Gastroesophageal sphincter (tissue), 4 donors: Measurements from ENCODE around the gene OXCT1. TPM values are rescaled to one million over a fixed set of nuclear protein-coding genes. Genes with fewer than 3 reads are reported as not detected.

Experiments used
- ATAC-seq: fragments of 150-250 bp; one replicate; pipeline ENCODE4 v1.9.1; 2016; ENCODE audit warnings: mild to moderate bottlenecking, moderate library complexity
- H3K27ac ChIP-seq, 4 donors: fragments of 200-600 bp; sonication (generic) in 3 of 4; 1 replicate in 3 of 4; 2 replicates in 1 of 4; pipeline ENCODE4 v1.5.1; 2016 to 2019
- H3K27me3 ChIP-seq: fragments of 200-600 bp; sonication (generic); one replicate; pipeline ENCODE4 v1.5.1; 2019
- H3K36me3 ChIP-seq, 2 donors: fragments of 200-600 bp; sonication (generic); one replicate each; pipeline ENCODE4 v1.5.1; 2019; ENCODE audit warnings: control low read depth in 1 of 2
- H3K4me1 ChIP-seq, 3 donors: fragments of 200-600 bp; sonication (generic); 1 replicate in 2 of 3; 2 replicates in 1 of 3; pipeline ENCODE4 v1.5.1; 2016 to 2019; ENCODE audit warnings: control low read depth in 2 of 3
- H3K4me3 ChIP-seq, 2 donors: fragments of 200-600 bp; sonication (generic); one replicate each; pipeline ENCODE4 v1.5.1; 2019; ENCODE audit warnings: mild to moderate bottlenecking in 1 of 2, moderate library complexity in 1 of 2
- H3K9me3 ChIP-seq, 3 donors: fragments of 200-600 bp; sonication (generic); one replicate each; pipeline ENCODE4 v1.5.1; 2017 to 2019; ENCODE audit warnings: control low read depth in 2 of 3
- EP300 ChIP-seq: sonication (generic); formaldehyde crosslinking; IDR thresholded peaks from one replicate; pipeline ENCODE4 v1.6.1; 2017; ENCODE audit warnings: antibody characterized with exemption, mild to moderate bottlenecking
- POLR2A ChIP-seq, 2 donors: fragments of 450-650 bp; IDR thresholded peaks; one replicate each; pipeline ENCODE4 v1.6.1; 2017; ENCODE audit warnings: antibody characterized with exemption in 2 of 2, mild to moderate bottlenecking in 2 of 2, moderate library complexity in 1 of 2
- POLR2AphosphoS5 ChIP-seq: sonication (generic); formaldehyde crosslinking; IDR thresholded peaks from one replicate; pipeline ENCODE4 v1.6.1; 2017; ENCODE audit warnings: antibody characterized with exemption
- WGBS, 2 donors: methylation state at CpG; one replicate each; pipeline ENCODE4 v1.1.5; 2018; ENCODE audit warnings: low coverage in 1 of 2; 5-methylcytosine and 5-hydroxymethylcytosine counted together
- total RNA-seq, 4 donors: library from RNA; depleted of rRNA; stranded (reverse); fragments of >200 nt; gene quantifications; one replicate each; pipeline ENCODE4 v1.1.0, GENCODE V29; 2016
- TF ChIP-seq, protein P1 (sequence below), 4 experiments: fragments of 200-600 bp in 2 of 4; fragments of 450-650 bp in 2 of 4; sonication (generic) in 1 of 4; IDR thresholded peaks; one replicate each; pipeline ENCODE4 v1.5.1; 2017 to 2019; ENCODE audit warnings: antibody characterized with exemption in 4 of 4, mild to moderate bottlenecking in 2 of 4, moderate library complexity in 2 of 4

Gene OXCT1
- total RNA-seq, 4 donors from 2014 or later, result 38.5 to 63.5 (median 42.1) TPM

DNA sequence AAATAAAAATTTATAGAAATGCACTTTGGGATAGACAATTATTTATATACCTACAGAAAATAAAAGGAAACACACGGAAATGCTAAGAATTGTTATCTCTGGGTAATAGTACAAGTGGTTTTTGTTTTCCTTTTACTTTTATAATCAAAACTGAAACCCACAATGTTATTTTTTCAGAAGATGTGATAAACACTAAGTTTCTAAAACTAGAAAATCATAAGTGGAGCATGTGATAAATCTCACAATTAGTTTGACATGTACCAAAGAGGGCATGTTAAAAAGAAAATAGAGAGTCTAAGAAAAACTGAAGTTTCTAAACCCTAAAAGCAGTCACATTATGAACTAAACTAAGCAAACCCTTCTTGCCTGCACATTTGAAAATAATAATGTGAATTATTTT is 61.1 kb downstream of the OXCT1 start:
- Histone ChIP-seq H3K4me1 (peaks cover 0 to 15% (median 0%) of the 10 kb centered on the region in 3 donors), H3K4me3 (no peak overlapping the region), H3K27me3 (no peaks in the 10 kb centered on the region), H3K27ac (no peak overlapping the region), H3K36me3 (peaks cover 0 to 29% of the 10 kb centered on the region in 2 donors), H3K9me3 (no peaks in the 10 kb centered on the region)
- ATAC-seq, result no peak
- TF ChIP-seq POLR2A (IDR thresholded peaks at IDR 0.05) (no peak), POLR2AphosphoS5 (no peak), EP300 (no peak)
- TF ChIP-seq, protein P1, sequence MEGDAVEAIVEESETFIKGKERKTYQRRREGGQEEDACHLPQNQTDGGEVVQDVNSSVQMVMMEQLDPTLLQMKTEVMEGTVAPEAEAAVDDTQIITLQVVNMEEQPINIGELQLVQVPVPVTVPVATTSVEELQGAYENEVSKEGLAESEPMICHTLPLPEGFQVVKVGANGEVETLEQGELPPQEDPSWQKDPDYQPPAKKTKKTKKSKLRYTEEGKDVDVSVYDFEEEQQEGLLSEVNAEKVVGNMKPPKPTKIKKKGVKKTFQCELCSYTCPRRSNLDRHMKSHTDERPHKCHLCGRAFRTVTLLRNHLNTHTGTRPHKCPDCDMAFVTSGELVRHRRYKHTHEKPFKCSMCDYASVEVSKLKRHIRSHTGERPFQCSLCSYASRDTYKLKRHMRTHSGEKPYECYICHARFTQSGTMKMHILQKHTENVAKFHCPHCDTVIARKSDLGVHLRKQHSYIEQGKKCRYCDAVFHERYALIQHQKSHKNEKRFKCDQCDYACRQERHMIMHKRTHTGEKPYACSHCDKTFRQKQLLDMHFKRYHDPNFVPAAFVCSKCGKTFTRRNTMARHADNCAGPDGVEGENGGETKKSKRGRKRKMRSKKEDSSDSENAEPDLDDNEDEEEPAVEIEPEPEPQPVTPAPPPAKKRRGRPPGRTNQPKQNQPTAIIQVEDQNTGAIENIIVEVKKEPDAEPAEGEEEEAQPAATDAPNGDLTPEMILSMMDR (IDR thresholded peaks at IDR 0.05), result no peak
- 63 to 68% methylated on average over 1 of the region's 1 CpG for WGBS, 2 donors

DNA sequence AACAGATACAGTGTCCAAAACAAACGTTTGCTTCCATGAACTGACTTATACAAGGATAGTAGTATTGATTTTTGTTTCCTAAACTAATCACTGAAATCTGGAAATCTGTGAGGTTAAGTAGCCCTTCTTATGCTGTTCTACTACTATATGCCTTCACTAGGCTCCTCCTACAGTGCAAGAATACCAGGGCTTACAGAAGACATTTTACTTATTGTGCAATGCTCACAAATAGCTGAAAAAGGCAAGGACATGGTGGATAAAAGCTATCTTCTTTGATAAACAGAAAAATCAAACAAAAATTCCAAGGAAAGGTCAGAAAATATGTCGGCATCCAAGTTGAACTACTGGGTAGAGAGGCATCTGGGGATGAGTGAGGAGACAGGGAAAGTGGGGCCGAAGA is 61.9 kb downstream of the OXCT1 start:
- 88 to 95% methylated on average over 3 of the region's 3 CpGs for WGBS, 2 donors
- Histone ChIP-seq H3K4me1 (peaks cover 0 to 15% (median 0%) of the 10 kb centered on the region in 3 donors), H3K36me3 (peaks cover 0 to 36% of the 10 kb centered on the region in 2 donors), H3K27ac (no peak overlapping the region), H3K27me3 (no peaks in the 10 kb centered on the region), H3K9me3 (no peaks in the 10 kb centered on the region), H3K4me3 (no peak overlapping the region)
- TF ChIP-seq, protein P1 (IDR thresholded peaks at IDR 0.05), result no peak
- TF ChIP-seq POLR2A (IDR thresholded peaks at IDR 0.05) (no peak), EP300 (no peak), POLR2AphosphoS5 (no peak)
- no peak for ATAC-seq

DNA sequence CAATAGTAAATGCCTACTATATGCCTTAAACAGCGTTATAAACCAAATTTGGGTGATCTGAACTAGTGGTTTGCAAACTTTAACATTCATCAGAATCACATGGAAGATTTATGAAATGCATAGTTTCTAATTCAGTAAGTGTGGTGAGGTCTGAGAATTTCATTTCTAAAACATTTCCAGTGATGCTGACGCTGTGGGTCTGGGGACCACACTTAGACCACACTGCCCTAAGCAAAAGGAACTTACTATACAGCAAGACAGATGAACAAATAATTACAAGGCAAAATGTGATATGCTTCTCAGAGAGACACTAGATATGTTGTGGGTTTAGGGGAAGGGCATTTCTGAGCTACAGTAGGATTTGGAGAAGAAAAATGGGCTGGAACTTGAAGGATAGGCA is 72.6 kb downstream of the OXCT1 start:
- Histone ChIP-seq H3K27me3 (no peaks in the 10 kb centered on the region), H3K4me1 (peaks cover 6 to 17% (median 7%) of the 10 kb centered on the region in 3 donors), H3K4me3 (no peak overlapping the region), H3K27ac (no peak overlapping the region), H3K9me3 (no peaks in the 10 kb centered on the region), H3K36me3 (peaks cover 0 to 27% of the 10 kb centered on the region in 2 donors)
- 100% methylated on average over 1 to 2 of the region's 2 CpGs for WGBS, 2 donors
- ATAC-seq, result no peak
- TF ChIP-seq POLR2AphosphoS5 (no peak), EP300 (no peak), POLR2A (IDR thresholded peaks at IDR 0.05) (no peak)
- TF ChIP-seq, protein P1 (IDR thresholded peaks at IDR 0.05), result no peak

DNA sequence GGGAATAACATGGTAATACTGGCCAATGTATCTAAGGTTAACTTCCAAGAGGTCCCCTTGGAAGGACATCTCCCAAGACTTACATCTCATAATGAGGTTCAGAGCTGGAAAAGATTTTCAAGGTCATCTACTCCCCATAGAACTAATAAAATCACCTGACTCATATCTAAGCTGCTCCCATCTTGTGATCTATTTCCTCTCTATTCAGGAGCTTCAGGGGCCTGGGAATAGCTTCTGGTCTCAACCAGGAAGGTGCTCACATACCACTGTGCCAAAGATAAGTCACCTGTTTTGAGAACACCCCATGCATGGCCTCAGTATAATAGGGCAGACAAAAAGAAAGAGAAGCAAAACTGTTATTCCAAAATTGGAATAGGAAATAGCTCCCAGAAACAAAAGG is 74.2 kb downstream of the OXCT1 start:
- peaks cover 6 to 18% (median 7%) of the 10 kb centered on the region in 3 donors for H3K4me1 ChIP-seq
- no peak overlapping the region for H3K4me3 ChIP-seq
- TF ChIP-seq, protein P1 (IDR thresholded peaks at IDR 0.05), result no peak
- TF ChIP-seq POLR2AphosphoS5 (no peak), POLR2A (IDR thresholded peaks at IDR 0.05) (no peak), EP300 (no peak)
- no peak overlapping the region for H3K27ac ChIP-seq
- no peaks in the 10 kb centered on the region for H3K9me3 ChIP-seq
- H3K27me3 ChIP-seq, result no peaks in the 10 kb centered on the region
- peaks cover 0 to 27% of the 10 kb centered on the region in 2 donors for H3K36me3 ChIP-seq
- ATAC-seq, result no peak

DNA sequence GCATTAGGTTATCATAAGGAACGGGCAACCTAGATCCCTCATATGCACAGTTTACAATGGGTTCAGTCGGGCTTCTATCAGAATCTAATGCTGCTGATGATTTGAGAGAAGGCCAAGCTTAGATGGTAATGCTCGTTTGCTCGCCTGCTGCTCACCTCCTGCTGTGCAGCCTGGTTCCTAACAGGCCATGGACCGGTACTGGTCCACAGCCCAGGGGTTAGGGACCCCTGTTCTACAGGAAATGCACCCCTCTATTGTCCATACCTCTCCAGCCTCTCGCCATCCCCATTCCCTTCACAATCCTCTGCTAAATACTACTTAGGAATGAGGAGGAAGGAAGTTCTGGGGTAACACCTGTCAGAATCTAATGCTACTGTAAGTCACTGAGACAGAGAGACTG is 75.1 kb downstream of the OXCT1 start:
- no peak for ATAC-seq
- H3K36me3 ChIP-seq, result peaks cover 0 to 20% of the 10 kb centered on the region in 2 donors

More for the DNA sequence above, 75.1 kb downstream of the OXCT1 start:
- no peak for TF ChIP-seq POLR2AphosphoS5
- no peak for TF ChIP-seq EP300
- no peak for TF ChIP-seq POLR2A (IDR thresholded peaks at IDR 0.05)
- TF ChIP-seq, protein P1 (IDR thresholded peaks at IDR 0.05), result no peak
- Histone ChIP-seq H3K27ac (peak overlapping the region in 1 of 4 donors; percentile 41), H3K27me3 (no peaks in the 10 kb centered on the region), H3K4me1 (peaks cover 6 to 27% (median 7%) of the 10 kb centered on the region in 3 donors), H3K9me3 (no peaks in the 10 kb centered on the region), H3K4me3 (no peak overlapping the region)
- 68 to 89% methylated on average over 5 to 6 of the region's 6 CpGs for WGBS, 2 donors
